ENCODE results near the gene ANGPTL7.
"Not testable (repeated sequence)": the region's sequence is repeated elsewhere in the genome, so short reads cannot be mapped to it uniquely, and the experiment has no call there.

Gene ANGPTL7, protein sequence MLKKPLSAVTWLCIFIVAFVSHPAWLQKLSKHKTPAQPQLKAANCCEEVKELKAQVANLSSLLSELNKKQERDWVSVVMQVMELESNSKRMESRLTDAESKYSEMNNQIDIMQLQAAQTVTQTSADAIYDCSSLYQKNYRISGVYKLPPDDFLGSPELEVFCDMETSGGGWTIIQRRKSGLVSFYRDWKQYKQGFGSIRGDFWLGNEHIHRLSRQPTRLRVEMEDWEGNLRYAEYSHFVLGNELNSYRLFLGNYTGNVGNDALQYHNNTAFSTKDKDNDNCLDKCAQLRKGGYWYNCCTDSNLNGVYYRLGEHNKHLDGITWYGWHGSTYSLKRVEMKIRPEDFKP

DNA sequence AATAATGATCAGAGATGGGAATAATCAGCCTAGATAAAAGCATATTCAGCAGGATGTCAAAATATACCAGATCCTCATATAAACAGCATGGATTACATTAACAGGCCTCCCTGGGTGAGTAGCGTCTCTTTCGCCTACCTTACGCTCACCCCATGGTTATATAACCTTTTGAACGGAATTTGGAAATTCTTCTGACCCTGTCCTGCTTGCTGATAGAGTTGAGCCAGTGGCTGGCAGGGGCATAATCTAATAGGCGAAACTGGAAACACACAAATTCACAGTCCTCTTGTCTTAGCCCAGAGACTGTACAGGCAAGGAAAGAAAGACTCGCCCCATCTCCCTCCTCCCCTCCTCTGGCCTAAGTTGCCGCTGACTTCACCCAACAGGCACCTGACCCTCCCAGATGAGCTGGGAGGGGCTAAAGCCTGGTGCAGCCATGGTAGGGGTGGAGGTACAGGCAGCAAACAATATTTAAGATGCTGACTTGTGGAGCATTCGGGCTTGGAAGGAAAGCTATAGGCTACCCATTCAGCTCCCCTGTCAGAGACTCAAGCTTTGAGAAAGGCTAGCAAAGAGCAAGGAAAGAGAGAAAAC, at the start of gene ANGPTL7:
TSS of gene ANGPTL7 (plus strand) at position 498 of the 594 bp plus-strand sequence. CDS start 225 bp downstream, outside the sequence.
- no peak for DNase-seq

DNA sequence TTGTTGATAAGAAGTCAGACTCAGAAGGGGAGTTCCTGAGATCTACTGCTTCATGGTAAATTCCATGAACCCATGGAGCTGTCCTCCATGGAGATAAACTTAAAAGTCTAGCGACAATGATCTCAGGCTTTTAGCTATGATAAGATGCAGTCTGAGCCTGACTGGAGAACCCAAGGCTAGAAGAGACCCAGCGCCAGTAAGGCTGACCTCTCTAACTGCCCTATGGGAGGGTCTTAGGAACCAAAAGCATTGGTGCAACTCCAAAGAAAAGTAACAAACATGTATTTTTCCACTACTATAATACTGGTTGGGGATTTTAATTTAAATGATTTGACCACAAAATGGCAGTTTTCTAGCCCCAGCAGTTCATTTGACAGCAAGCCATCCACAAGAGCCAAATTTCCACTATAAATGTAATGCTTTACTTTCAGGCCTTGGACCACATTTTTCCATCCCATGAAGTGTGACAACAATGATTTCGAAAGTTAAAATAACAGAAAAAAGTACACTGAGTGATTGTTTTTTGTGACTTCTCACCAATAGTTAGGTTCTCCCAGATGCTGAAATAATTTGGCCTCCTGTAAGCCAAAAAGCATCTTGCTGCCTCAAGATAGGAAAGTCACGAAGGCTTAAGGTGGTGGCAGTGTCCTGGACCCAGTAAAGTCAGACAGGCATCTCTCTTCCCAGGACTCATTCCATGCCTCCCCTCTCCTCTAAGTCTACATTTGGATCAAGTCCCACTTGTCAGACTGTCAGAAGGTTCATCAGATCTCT, 46.4 kb upstream of the ANGPTL7 start:
- no peak for DNase-seq

DNA sequence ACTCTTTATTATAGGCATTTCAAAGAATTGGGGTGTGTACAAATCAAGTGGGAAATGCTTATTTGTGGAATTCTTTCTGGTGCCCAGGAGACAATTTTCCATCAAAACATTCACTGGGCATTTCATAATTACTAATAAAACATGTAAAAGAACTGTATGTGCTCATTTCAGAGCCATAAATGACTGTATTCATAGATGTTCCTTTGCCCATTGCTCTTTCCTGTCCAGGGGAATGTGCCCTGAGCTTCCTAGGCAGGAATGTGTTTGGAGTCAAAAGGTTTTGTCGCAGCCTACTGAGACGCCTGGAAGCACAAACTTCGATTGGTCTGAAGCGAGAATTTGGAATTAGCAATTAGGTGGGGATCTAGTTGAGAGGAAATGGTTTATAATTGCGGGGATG, 45.8 kb upstream of the ANGPTL7 start:
- no peak for DNase-seq

- DNase-seq, result no peak
These were observed 45.2 kb upstream of the ANGPTL7 start for GRCh38 chr1:11143907-11144306.

- no peak for DNase-seq
These were observed 44.4 kb upstream of the ANGPTL7 start for GRCh38 chr1:11144570-11145256.

- no peak for DNase-seq
These were observed 43.4 kb upstream of the ANGPTL7 start for GRCh38 chr1:11145741-11146140.

GRCh38 chr1:11147197-11147770, 41.9 kb upstream of the ANGPTL7 start:
- DNase-seq, result no peak

- no peak for DNase-seq
These were observed 38.8 kb upstream of the ANGPTL7 start for GRCh38 chr1:11150326-11150725.

- DNase-seq, result no peak
These were observed 38.0 kb upstream of the ANGPTL7 start for GRCh38 chr1:11151114-11151513.

GRCh38 chr1:11151826-11152612, 37.1 kb upstream of the ANGPTL7 start:
- no peak for DNase-seq

GRCh38 chr1:11152755-11153154, 36.4 kb upstream of the ANGPTL7 start:
- no peak for DNase-seq

DNA sequence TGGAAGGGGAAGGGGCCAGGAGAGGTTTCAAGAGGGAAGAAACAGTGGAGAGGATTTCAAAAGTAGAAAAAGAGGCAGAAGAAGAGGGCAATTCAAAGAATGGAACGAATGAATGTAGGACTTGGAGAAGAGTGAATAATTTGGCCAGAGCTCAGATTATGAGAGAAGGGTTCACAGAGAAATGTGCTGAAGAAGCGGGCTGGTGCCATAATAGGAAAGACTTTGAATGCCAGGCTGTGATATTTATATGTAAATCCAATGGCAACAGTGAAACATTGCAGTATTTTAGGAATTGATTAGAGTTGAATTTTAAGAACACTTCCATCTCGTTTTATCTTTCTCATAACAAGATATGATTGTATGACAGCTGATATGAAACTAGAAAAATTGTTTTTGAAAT, 36.0 kb upstream of the ANGPTL7 start:
- no peak for DNase-seq

DNA sequence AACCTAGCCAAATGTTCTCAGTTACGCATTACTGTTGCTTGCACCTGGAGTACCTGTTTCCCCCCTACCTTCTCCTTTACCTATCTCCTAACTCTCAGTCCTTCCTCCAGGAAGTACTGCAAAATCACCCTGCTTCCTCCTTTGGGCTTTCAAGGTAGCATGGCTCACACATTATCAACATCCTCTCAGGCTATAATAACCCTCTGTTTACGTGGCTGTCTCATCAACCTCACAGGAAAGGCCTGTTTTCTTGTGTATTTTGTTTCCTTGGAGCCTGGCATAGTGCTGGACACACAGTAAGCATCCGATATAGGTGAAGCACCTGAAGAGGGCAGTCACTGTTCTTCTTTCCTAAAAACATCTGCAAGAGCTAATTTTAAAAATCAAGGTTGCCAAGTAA, 32.7 kb upstream of the ANGPTL7 start:
- DNase-seq, result no peak

- no peak for DNase-seq
These were observed 32.2 kb upstream of the ANGPTL7 start for GRCh38 chr1:11156963-11157362.

- no peak for DNase-seq
These were observed 31.8 kb upstream of the ANGPTL7 start for GRCh38 chr1:11157394-11157793.

DNA sequence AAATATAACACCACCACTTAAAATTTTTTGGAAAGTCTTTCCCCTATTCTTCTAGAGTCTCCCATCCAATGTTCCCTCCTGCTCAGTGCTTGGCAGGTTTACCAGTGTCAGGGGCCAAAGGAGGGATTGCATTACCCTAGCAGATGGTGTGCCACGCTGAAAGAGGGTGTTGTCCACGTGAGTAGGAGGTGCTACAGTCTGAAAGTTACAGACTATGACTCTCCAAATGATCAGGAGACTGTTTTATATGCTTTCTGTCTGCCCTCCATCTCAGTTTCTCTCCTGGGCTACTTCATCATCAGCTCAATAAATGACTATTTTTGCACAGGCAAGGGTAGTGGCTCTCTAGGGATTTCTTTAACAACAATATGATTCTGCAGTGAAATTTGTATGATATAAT, 31.3 kb upstream of the ANGPTL7 start:
- DNase-seq, result no peak

GRCh38 chr1:11158291-11158690, 30.9 kb upstream of the ANGPTL7 start:
- DNase-seq, result no peak

- no peak for DNase-seq
These were observed 30.3 kb upstream of the ANGPTL7 start for GRCh38 chr1:11158720-11159321.

DNA sequence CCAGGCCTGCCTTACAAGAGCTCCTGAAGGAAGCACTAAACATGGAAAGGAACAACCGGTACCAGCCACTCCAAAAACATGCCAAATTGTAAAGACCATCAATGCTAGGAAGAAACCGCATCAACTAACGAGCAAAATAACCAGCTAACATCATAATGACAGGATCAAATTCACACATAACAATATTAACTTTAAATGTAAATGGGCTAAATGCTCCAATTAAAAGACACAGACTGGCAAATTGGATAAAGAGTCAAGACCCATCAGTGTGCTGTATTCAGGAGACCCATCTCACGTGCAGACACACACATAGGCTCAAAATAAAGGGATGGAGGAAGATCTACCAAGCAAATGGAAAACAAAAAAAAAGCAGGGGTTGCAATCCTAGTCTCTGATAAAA, 26.4 kb upstream of the ANGPTL7 start:
- not testable (repeated sequence) for DNase-seq

DNA sequence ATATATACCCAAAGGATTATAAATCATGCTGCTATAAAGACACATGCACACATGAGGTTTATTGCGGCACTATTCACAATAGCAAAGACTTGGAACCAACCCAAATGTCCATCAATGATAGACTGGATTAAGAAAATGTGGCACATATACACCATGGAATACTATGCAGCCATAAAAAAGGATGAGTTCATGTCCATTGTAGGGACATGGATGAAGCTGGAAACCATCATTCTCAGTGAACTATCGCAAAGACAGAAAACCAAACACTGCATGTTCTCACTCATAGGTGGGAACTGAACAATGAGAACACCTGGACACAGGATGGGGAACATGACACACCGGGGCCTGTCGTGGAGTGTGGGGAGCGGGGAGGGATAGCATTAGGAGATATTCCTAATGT, 22.4 kb upstream of the ANGPTL7 start:
- DNase-seq, result not testable (repeated sequence)

GRCh38 chr1:11168731-11169130, 20.4 kb upstream of the ANGPTL7 start:
- no peak for DNase-seq

GRCh38 chr1:11169202-11169601, 20.0 kb upstream of the ANGPTL7 start:
- no peak for DNase-seq
